Activated CD4-positive, alpha-beta memory T cell treated with anti-CD3 and anti-CD28 coated beads, Interleukin-2, amount 10 ng/mL, durations not matched to agents 7 days and 5 days (primary cell): ENCODE measurements around the gene PPM1L. TPM values are rescaled to one million over a fixed set of nuclear protein-coding genes. Genes with fewer than 3 reads are reported as not detected.
A peak's percentile ranks its signal among the peaks of the same experiment; 100 is the strongest.

Experiments used
- CTCF ChIA-PET: fragments of 350-600 bp; sonication (Branson Sonifier 250); formaldehyde crosslinking; loops from one replicate; lab custom pipeline; 2021; ENCODE audit warnings: antibody characterized with exemption, inconsistent platforms; lab: Charles Lee
- POLR2A ChIA-PET: fragments of 350-600 bp; sonication (Branson Sonifier 250); formaldehyde crosslinking; loops from one replicate; lab custom pipeline; 2021; ENCODE audit warnings: antibody characterized with exemption; lab: Charles Lee
- DNase-seq: peaks from one replicate; pipeline ENCODE4 v3.0.0-alpha.2; 2020
- H3K27ac Mint-ChIP-seq: one replicate; pipeline ENCODE4 v1.8.0; 2021; ENCODE audit warnings: mild to moderate bottlenecking, mixed read lengths
- H3K27me3 Mint-ChIP-seq: one replicate; pipeline ENCODE4 v1.8.0; 2021; ENCODE audit warnings: mixed read lengths
- H3K36me3 Mint-ChIP-seq: one replicate; pipeline ENCODE4 v1.8.0; 2021; ENCODE audit warnings: low read depth, mixed read lengths
- H3K4me1 Mint-ChIP-seq: one replicate; pipeline ENCODE4 v1.8.0; 2021; ENCODE audit warnings: mixed read lengths
- H3K4me3 Mint-ChIP-seq: one replicate; pipeline ENCODE4 v1.8.0; 2021; ENCODE audit warnings: mild to moderate bottlenecking, mixed read lengths
- H3K9me3 Mint-ChIP-seq: one replicate; pipeline ENCODE4 v1.8.0; 2021; ENCODE audit warnings: mixed read lengths
- total RNA-seq, 2 experiments: library from RNA; stranded (reverse); gene quantifications; one replicate each; pipeline ENCODE4 v1.2.3, GENCODE V29; 2021

PPM1L gene
- total RNA-seq, 2 experiments from 2014 or later = 5.9 TPM

GRCh38 chr3:160748231-160748630, 7.8 kb upstream of the PPM1L start:
- peaks cover 21% of the 10 kb centered on the region for H3K27me3 Mint-ChIP-seq
- ChIA-PET POLR2A (no interaction called here), CTCF (no interaction called here)
- no peak for DNase-seq
- H3K4me3 Mint-ChIP-seq = no peak overlapping the region
- H3K4me1 Mint-ChIP-seq = no peaks in the 10 kb centered on the region
- no peaks in the 10 kb centered on the region for H3K36me3 Mint-ChIP-seq
- no peak overlapping the region for H3K27ac Mint-ChIP-seq
- H3K9me3 Mint-ChIP-seq = no peaks in the 10 kb centered on the region

- H3K9me3 Mint-ChIP-seq = no peaks in the 10 kb centered on the region
- CTCF ChIA-PET = no interaction called here
Measured at GRCh38 chr3:160748787-160749186, 7.2 kb upstream of the PPM1L start.

GRCh38 chr3:160753953-160754352, 2.1 kb upstream of the PPM1L start:
- CTCF ChIA-PET = interaction anchor here (1.0 kb wide), 1 partner anchor 190 kb away, joined by 3 read pairs; no protein-coding TSS in a partner anchor
- H3K4me3 Mint-ChIP-seq = peak overlapping the region; percentile 98
- peaks cover 31% of the 10 kb centered on the region for H3K4me1 Mint-ChIP-seq
- H3K36me3 Mint-ChIP-seq = peaks cover 4% of the 10 kb centered on the region
- DNase-seq = no peak
- H3K27ac Mint-ChIP-seq = no peak overlapping the region
- POLR2A ChIA-PET = interaction anchor here (1.0 to 4.3 kb wide), 7 partner anchors 9 to 467 kb away, joined by 3 to 18 read pairs (median 5); partner anchors contain the start of genes NMD3 and TRIM59
- no peaks in the 10 kb centered on the region for H3K9me3 Mint-ChIP-seq
- H3K27me3 Mint-ChIP-seq = peaks cover 13% of the 10 kb centered on the region

More at GRCh38 chr3:160748787-160749186, 7.2 kb upstream of the PPM1L start:
- peaks cover under 1% of the 10 kb centered on the region for H3K4me1 Mint-ChIP-seq
- H3K4me3 Mint-ChIP-seq = no peak overlapping the region
- POLR2A ChIA-PET = no interaction called here
- H3K36me3 Mint-ChIP-seq = no peaks in the 10 kb centered on the region
- DNase-seq = no peak
- H3K27me3 Mint-ChIP-seq = peaks cover 18% of the 10 kb centered on the region
- H3K27ac Mint-ChIP-seq = no peak overlapping the region

- Mint-ChIP-seq H3K36me3 (peaks cover 4% of the 10 kb centered on the region), H3K4me3 (peak overlapping the region; percentile 98), H3K9me3 (no peaks in the 10 kb centered on the region), H3K27ac (peak overlapping the region; percentile 84), H3K4me1 (peaks cover 31% of the 10 kb centered on the region), H3K27me3 (peaks cover 13% of the 10 kb centered on the region)
- POLR2A ChIA-PET = interaction anchor here (1.0 to 4.3 kb wide), 8 partner anchors 9 to 466 kb away, joined by 3 to 30 read pairs (median 5); partner anchors contain the start of genes NMD3 and TRIM59
- peak; percentile 35 for DNase-seq
- CTCF ChIA-PET = interaction anchor here (1.0 kb wide), 1 partner anchor 190 kb away, joined by 3 read pairs; no protein-coding TSS in a partner anchor
Measured at GRCh38 chr3:160754371-160754854, 1.6 kb upstream of the PPM1L start.

- CTCF ChIA-PET = interaction anchor here (1.0 to 1.5 kb wide), 2 partner anchors 186 to 191 kb away, joined by 3 to 4 read pairs; no protein-coding TSS in a partner anchor
Measured at GRCh38 chr3:160754855-160755747, 930 bp upstream of the PPM1L start.

GRCh38 chr3:160757233-160758106, 1.4 kb downstream of the PPM1L start:
- Mint-ChIP-seq H3K9me3 (no peaks in the 10 kb centered on the region), H3K27me3 (peaks cover 16% of the 10 kb centered on the region), H3K4me1 (peaks cover 31% of the 10 kb centered on the region), H3K36me3 (peaks cover 4% of the 10 kb centered on the region), H3K27ac (no peak overlapping the region), H3K4me3 (peak overlapping the region; percentile 98)
- ChIA-PET CTCF (interaction anchor here (0.6 to 1.5 kb wide), 3 partner anchors 44 to 170 kb away, joined by 3 to 4 read pairs (median 3); no protein-coding TSS in a partner anchor), POLR2A (interaction anchor here (0.6 to 4.3 kb wide), 3 partner anchors 44 to 737 kb away, joined by 3 to 30 read pairs (median 18); partner anchors contain the start of gene TRIM59)
- no peak for DNase-seq

More at GRCh38 chr3:160754855-160755747, 930 bp upstream of the PPM1L start:
- Mint-ChIP-seq H3K36me3 (peaks cover 4% of the 10 kb centered on the region), H3K4me3 (peak overlapping the region; percentile 98), H3K9me3 (no peaks in the 10 kb centered on the region), H3K4me1 (peaks cover 31% of the 10 kb centered on the region), H3K27me3 (peaks cover 13% of the 10 kb centered on the region), H3K27ac (peak overlapping the region; percentile 84)
- POLR2A ChIA-PET = interaction anchor here (0.9 to 4.3 kb wide), 13 partner anchors 10 to 556 kb away, joined by 3 to 30 read pairs (median 4); partner anchors contain the start of genes NMD3 and TRIM59
- DNase-seq = peak; percentile 94

- POLR2A ChIA-PET = no interaction called here
- Mint-ChIP-seq H3K9me3 (no peaks in the 10 kb centered on the region), H3K27me3 (peaks cover 18% of the 10 kb centered on the region), H3K4me1 (peaks cover 27% of the 10 kb centered on the region), H3K36me3 (peaks cover 4% of the 10 kb centered on the region), H3K27ac (no peak overlapping the region), H3K4me3 (no peak overlapping the region)
- no peak for DNase-seq
- CTCF ChIA-PET = interaction anchor here (1.0 kb wide), 1 partner anchor 9 kb away, joined by 3 read pairs; no protein-coding TSS in a partner anchor
Measured at GRCh38 chr3:160758929-160759577, 3.0 kb downstream of the PPM1L start.

- H3K4me1 Mint-ChIP-seq = peaks cover 2% of the 10 kb centered on the region
- H3K27me3 Mint-ChIP-seq = peaks cover 4% of the 10 kb centered on the region
- no peak overlapping the region for H3K27ac Mint-ChIP-seq
- no peaks in the 10 kb centered on the region for H3K9me3 Mint-ChIP-seq
- CTCF ChIA-PET = no interaction called here
- H3K4me3 Mint-ChIP-seq = no peak overlapping the region
- DNase-seq = no peak
- POLR2A ChIA-PET = no interaction called here
- H3K36me3 Mint-ChIP-seq = no peaks in the 10 kb centered on the region
Measured at GRCh38 chr3:160763073-160763472, 7.0 kb downstream of the PPM1L start.

- H3K27ac Mint-ChIP-seq = no peak overlapping the region
- H3K4me3 Mint-ChIP-seq = no peak overlapping the region
- POLR2A ChIA-PET = no interaction called here
- H3K36me3 Mint-ChIP-seq = no peaks in the 10 kb centered on the region
- DNase-seq = no peak
- no peaks in the 10 kb centered on the region for H3K4me1 Mint-ChIP-seq
- peaks cover 4% of the 10 kb centered on the region for H3K27me3 Mint-ChIP-seq
- no peaks in the 10 kb centered on the region for H3K9me3 Mint-ChIP-seq
- CTCF ChIA-PET = no interaction called here
Measured at GRCh38 chr3:160765211-160765610, 9.2 kb downstream of the PPM1L start.

- CTCF ChIA-PET = interaction anchor here (1.2 kb wide), 1 partner anchor 8 kb away, joined by 3 read pairs; no protein-coding TSS in a partner anchor
- Mint-ChIP-seq H3K9me3 (no peaks in the 10 kb centered on the region), H3K4me3 (no peak overlapping the region), H3K27me3 (peaks cover 3% of the 10 kb centered on the region), H3K36me3 (no peaks in the 10 kb centered on the region), H3K27ac (no peak overlapping the region), H3K4me1 (peaks cover under 1% of the 10 kb centered on the region)
- DNase-seq = no peak
- POLR2A ChIA-PET = interaction anchor here (0.9 kb wide), 1 partner anchor 14 kb away, joined by 5 read pairs; no protein-coding TSS in a partner anchor
Measured at GRCh38 chr3:160768031-160768430, 12.0 kb downstream of the PPM1L start.

- CTCF ChIA-PET = interaction anchor here (0.6 to 1.0 kb wide), 2 partner anchors 200 to 269 kb away, joined by 3 read pairs; no protein-coding TSS in a partner anchor
- Mint-ChIP-seq H3K27me3 (peaks cover 1% of the 10 kb centered on the region), H3K36me3 (no peaks in the 10 kb centered on the region), H3K9me3 (no peaks in the 10 kb centered on the region), H3K4me1 (peaks cover 9% of the 10 kb centered on the region), H3K4me3 (no peak overlapping the region), H3K27ac (no peak overlapping the region)
- DNase-seq = no peak
- POLR2A ChIA-PET = interaction anchor here (0.9 kb wide), 1 partner anchor 15 kb away, joined by 5 read pairs; no protein-coding TSS in a partner anchor
Measured at GRCh38 chr3:160768918-160769317, 12.9 kb downstream of the PPM1L start.
